Mammary epithelial cell (primary cell): Measurements from ENCODE around the gene MYO18A.

Source experiments
- CTCF ChIP-seq, 2 donors: IDR thresholded peaks in 1 of 2; conservative IDR thresholded peaks in 1 of 2; 2 replicates each; pipeline ENCODE4 v1.5.1; 2011 to 2012; ENCODE audit warnings: inconsistent platforms in 2 of 2, low read length in 2 of 2, mild to moderate bottlenecking in 2 of 2, control low read depth in 1 of 2, low read depth in 1 of 2; ENCODE audit not compliant: insufficient read depth in 1 of 2; ENCODE audit errors: extremely low read depth in 1 of 2
- EZH2 ChIP-seq: IDR thresholded peaks from 2 replicates; pipeline ENCODE4 v1.6.1; 2012; ENCODE audit warnings: low read length, inconsistent platforms, borderline replicate concordance

GRCh38 chr17:29036584-29036983, 143.6 kb downstream of the MYO18A start:
- TF ChIP-seq CTCF (conservative IDR thresholded peaks at IDR 0.05 in 1 of 2, IDR thresholded peaks at IDR 0.05 in 1 of 2; ENCODE audit: extremely low read depth in 1 of 2, insufficient read depth in 1 of 2, low read depth in 1 of 2, low read length in 2 of 2) (no peak), EZH2 (no peak)
